Eye (tissue), 1 donor: ENCODE data around the gene BAG1.

Experiments
- DNase-seq: peaks from one replicate; pipeline ENCODE4 v3.0.0-alpha.2; 2015

The BAG1 gene

GRCh38 chr9:33273266-33273971 is 8.9 kb upstream of the BAG1 start:
- DNase-seq = no peak

DNA sequence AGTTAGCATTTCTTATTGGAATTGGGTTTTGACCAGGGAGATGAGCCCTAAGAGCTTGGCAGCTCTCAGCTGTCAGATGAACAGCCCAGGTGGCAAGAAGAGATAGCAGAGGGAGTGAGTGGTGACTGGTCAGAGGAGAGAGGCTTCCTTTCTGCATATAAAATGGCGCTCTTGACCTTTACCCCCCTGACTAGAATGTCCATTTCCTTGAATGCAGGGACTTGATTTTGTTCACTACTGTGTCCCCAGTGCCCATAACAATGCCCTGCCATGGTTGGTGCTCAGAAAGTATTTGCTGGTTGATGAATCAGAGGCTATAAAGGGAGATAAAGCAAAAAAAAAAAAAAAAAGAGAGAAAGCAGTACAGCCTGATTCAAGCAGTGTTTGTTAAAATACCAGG is 7.6 kb upstream of the BAG1 start:
- no peak for DNase-seq

DNA sequence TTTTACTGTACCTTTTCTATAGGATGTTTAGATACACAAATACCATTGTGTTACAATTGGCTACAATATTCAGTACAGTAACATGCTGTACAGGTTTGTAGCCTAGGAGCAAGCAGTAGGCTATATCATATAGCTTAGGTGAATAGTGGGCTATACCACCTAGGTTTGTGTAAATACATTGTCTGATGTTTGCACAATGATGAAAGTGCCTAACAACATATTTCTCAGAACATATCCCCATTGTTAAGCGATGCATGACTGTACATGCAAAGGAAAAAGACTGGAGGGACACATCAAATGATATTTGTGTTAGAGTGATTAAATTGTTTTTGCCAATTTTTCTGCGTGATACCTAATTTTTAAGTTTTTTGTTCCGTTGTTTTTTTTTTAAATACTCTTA is 5.6 kb upstream of the BAG1 start:
- no peak for DNase-seq

- no peak for DNase-seq
Measured at GRCh38 chr9:33267151-33267767, 2.8 kb upstream of the BAG1 start.

GRCh38 chr9:33265211-33265865 is 830 bp upstream of the BAG1 start:
- DNase-seq = no peak

DNA sequence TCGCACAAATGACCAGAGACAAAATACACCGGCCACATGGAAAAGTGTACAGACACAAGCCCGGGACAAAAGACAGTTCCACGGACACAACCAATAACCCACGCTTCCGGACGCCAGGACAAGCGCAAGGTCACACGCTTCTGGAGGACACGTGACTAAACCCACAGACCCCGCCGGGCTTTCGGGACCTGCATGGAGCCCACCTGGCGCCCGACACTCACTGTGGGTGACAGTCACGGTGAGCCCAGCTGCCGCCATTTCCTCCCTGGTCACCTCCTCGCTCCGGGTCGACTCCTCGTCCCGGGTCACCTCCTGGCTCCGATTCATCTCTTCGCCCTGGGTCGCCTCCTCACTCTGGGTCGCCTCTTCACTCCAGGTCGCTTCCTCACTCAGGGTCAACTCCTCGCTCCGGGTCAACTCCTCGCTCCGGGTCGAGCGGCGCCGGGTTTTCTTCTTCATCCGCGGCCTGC is 470 bp downstream of the BAG1 start:
- DNase-seq = no peak

DNA sequence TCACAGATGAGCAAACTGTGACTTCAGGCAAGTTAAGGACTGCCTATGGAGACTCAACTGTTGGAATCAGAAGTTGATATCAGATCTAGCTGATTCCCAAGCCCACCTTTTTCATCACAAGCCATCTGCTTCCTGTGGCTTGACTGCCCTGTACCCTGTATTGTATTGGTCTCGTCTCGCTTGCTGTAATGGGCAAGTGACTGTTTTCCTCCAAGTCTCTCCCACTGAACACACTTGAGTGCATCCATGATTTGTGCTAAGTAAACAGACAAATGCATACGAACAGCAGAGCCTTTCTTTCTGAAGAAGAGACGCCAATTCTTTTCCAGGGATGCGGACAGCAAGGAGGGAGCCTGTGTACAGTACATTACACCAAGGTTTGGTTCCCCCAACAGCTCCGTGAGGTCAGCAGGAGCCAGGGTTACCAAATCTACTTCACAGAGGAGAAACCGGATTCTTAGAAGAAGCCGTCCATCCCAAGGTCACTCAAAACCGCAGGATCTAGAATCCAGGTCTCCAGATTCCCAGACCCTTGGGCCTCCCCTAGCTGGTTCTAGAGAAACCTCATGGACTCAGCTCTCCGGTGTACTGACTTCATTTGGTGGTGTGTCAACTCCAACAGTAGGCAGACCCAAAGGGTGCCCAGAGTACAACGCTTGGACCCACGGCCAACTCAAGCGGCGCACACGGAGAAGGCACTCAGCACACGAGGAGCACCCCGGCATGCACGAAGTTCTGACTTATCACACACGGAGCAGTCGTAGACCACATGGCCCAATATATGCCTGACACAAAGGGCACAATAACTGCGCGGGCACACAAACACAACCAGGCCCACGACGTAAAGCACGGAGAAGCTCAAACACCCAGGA is 1.1 kb downstream of the BAG1 start:
- peak; percentile 70 for DNase-seq

GRCh38 chr9:33260372-33260771 is 4.1 kb downstream of the BAG1 start:
- no peak for DNase-seq

- no peak for DNase-seq
Measured at GRCh38 chr9:33257276-33257675, 7.2 kb downstream of the BAG1 start.

DNA sequence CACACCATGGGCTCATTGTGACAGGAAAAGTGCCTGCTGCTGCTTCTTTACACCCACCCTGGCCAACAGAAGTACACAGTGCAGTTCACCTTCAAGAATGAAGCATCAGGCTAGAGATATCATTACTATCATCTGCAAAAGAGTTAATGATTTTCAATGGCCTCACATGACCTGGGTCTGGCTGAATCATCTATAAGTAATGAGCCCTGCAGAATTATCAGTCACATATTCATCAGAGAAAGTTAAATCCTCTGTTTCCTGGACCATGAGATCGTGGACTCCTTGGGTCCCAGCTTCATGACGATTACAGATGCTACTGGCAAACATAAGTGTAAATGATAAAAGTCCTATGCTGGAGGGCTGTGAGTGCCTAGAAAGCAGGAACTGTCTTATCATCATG is 8.3 kb downstream of the BAG1 start:
- DNase-seq = no peak

GRCh38 chr9:33255471-33255870 is 9.0 kb downstream of the BAG1 start:
- DNase-seq = no peak

- no peak for DNase-seq
Measured at GRCh38 chr9:33255014-33255413, 9.5 kb downstream of the BAG1 start.

GRCh38 chr9:33254211-33254610 is 10.3 kb downstream of the BAG1 start:
- no peak for DNase-seq

GRCh38 chr9:33250458-33250995 is 14.0 kb downstream of the BAG1 start:
- no peak for DNase-seq

DNA sequence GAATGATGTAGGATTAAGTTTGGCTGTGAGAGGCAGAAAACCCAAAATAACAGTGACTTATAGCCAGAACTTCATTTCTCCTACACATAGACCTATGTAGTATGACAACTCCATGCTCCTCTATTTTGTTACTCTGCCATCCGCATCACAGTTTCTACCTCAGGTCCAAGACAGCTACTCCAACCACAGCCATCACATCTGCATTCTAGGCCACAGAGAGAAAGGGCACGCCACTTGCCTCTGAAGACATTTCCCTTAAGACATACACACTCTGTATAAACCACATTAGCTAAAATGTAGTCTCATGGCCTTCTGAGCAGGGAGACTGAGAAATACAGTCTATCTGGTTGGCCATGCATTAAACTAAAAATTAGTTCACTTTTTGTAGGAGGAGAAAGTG is 14.5 kb downstream of the BAG1 start:
- DNase-seq = no peak

DNA sequence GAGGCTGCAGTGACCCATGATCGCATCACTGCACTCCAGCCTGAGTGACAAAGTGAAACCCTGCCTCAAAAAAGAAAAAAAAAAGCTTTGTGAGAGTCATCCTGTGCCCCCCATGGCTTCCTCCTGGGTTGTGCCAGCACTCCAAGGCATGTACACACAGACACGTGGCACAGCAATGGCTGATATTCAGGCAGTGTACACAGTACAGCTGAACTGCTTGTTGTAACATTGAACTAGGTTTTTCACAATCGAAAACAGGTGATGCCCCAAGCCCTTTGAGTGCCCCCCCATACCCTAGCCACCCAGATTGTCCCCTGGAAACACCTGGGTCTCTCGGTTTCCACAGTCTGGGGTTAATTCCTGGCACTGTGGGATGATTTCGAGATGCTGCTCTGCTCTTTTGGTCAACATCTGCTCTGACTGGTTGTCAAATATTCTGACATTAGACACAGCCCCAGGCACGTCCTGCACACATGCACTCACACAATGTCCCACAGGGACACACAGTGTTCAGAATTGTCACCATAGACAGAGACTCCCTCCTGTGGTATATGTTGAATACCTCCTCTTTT is 15.3 kb downstream of the BAG1 start:
- no peak for DNase-seq

GRCh38 chr9:33248606-33249005 is 15.9 kb downstream of the BAG1 start:
- no peak for DNase-seq

DNA sequence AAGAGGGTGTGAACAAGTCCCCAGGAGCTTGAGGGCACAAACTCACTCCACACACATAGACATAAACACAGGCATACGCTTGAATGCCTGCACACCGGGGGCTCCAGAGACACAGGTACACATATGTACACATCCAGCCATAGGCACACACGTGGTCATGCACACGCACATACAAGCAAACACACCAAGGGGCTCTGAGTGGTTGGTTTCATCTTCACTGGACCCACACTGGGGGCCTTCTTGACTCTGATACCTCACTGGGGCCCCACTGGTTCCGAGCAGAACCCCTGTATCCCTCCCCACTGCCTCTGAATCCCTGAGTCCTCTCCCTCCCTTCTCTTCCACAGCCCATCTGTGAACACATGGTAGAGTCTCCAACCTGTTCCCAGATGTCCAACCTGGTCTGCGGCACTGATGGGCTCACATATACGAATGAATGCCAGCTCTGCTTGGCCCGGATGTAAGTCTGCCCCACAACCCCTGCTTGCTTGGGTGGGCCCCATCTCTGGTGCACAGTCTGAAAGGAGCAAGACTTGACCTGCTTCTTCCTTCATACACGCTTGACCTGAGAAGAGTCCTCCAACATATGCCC is 18.1 kb downstream of the BAG1 start:
- DNase-seq = no peak

- no peak for DNase-seq
Measured at GRCh38 chr9:33245341-33245740, 19.2 kb downstream of the BAG1 start.

DNA sequence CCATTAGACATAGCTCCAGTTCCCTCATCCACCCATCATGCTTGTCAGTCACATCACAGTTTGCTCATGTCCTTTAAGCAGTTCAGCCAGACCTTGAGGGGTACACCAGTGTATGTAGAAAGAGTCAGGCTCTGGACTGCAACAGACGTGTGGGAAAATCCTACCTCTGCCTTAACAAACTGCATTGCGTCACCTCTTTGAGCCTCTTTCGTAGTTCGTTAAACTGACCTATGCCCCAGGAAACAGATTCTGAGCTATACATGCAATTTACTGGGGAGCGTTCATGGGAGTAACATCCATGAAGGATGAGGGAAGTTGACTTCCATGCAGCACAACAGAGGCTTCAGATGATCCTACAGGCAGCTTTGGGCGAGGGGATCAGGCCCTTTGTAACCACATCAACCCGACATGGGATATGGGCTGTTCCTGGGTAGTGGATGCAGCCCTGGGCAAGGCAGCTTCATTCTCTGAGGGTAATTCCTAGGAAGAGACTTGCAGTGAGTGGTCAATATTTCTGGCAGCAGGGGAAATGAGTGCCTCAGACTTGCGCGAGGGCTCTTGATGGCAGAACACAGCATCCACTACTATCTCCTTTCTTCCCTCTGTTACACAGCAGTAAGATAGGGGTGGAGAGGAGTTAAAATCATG is 20.2 kb downstream of the BAG1 start:
- DNase-seq = no peak

DNA sequence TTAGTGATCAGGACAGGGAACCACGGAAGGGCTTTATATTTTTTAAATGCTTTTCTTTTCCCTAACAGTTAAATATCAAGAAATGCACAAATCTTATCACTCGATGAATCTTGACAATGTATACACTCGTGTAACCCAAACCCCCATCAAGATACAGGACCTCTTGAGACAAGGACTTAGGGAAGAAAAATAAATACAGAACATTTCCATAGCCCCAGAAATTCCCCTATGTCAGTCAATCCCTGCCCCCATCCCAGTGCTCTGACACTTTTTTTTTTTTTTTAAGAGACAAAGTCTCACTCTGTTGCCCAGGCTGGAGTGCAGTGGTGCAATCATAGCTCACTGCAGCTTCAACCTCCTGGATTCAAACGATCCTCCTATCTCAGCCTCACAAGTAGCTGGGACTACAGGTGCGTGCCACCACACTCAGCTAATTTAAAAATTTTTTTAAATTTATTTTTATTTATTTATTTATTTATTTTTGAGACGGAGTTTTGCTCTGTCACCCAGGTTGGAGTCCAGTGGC is 21.8 kb downstream of the BAG1 start:
- DNase-seq = no peak
